K562 (cell line): ENCODE results near the gene BACH1. TPM values are rescaled to one million over a fixed set of nuclear protein-coding genes. Genes with fewer than 3 reads are reported as not detected.

ENCODE experiments used
- ATAC-seq: fragments of 200-7000 bp; cut with Tn5 transposase; 3 replicates; pipeline ENCODE4 v1.9.1; 2020; ENCODE audit warnings: moderate library complexity
- BruUV-seq: library from RNA; stranded (reverse); fragments of 400-500 nt; replicated peaks from 2 replicates; lab custom pipeline; 2021; lab: Mats Ljungman, UMichigan
- CTCF ChIA-PET: fragments of 300-600 bp; formaldehyde crosslinking; extraction: SDS; loops from one replicate; lab custom pipeline; 2021; ENCODE audit warnings: low intra/inter-chr PET ratio; lab: Yijun Ruan, JAX
- POLR2A ChIA-PET: fragments of 300-600, 350-650 bp; sonication (Branson Sonifier 250); formaldehyde crosslinking; extraction: SDS; loops from one replicate; lab custom pipeline; 2021; ENCODE audit warnings: antibody characterized with exemption, inconsistent platforms; lab: Yijun Ruan, JAX
- DNase-seq, 4 experiments: peaks; one replicate each; pipeline versions ENCODE4 v3.0.0 to v3.0.0-alpha.2; 2011 to 2018; ENCODE audit warnings: low spot score in 3 of 4, mixed read lengths in 3 of 4; ENCODE audit errors: extremely low read depth in 1 of 4
- FAIRE-seq: peaks from 2 replicates; lab custom pipeline; 2011; peaks lifted over from hg19 to GRCh38; lab: Jason Lieb, UNC
- H2AFZ ChIP-seq: 2 replicates; pipeline ENCODE4 v1.6.0; 2011; ENCODE audit warnings: low read depth, low read length, control low read depth, inconsistent platforms
- H3K27ac ChIP-seq: fragments of 200-600 bp; 3 replicates; pipeline ENCODE4 v1.8.0; 2011; ENCODE audit warnings: low read depth, mild to moderate bottlenecking, control low read depth, inconsistent platforms, low read length, moderate library complexity, mixed read lengths; ENCODE audit errors: extremely low read depth
- H3K27me3 ChIP-seq, 2 experiments: fragments of 300-600 bp in 1 of 2; 2 replicates in 1 of 2; 3 replicates in 1 of 2; pipeline versions ENCODE4 v1.6.0 to v1.8.0; 2011; ENCODE audit warnings: inconsistent platforms in 2 of 2, low read length in 2 of 2, mild to moderate bottlenecking in 1 of 2, mixed read lengths in 1 of 2, moderate library complexity in 1 of 2; ENCODE audit not compliant: control insufficient read depth in 2 of 2, insufficient read depth in 2 of 2
- H3K36me3 ChIP-seq: fragments of 300-600 bp; 3 replicates; pipeline ENCODE4 v1.8.0; 2011; ENCODE audit warnings: mild to moderate bottlenecking, low read length, inconsistent platforms; ENCODE audit not compliant: control insufficient read depth, insufficient read depth
- H3K4me1 ChIP-seq, 2 experiments: fragments of 200-600 bp in 1 of 2; replicated peaks in 1 of 2; 2 replicates in 1 of 2; 3 replicates in 1 of 2; pipeline versions ENCODE4 v1.5.1 to v1.8.0; 2011; ENCODE audit warnings: inconsistent platforms in 2 of 2, low read length in 2 of 2, mild to moderate bottlenecking in 1 of 2, mixed read lengths in 1 of 2, moderate library complexity in 1 of 2; ENCODE audit not compliant: control insufficient read depth in 2 of 2, insufficient read depth in 2 of 2
- H3K4me2 ChIP-seq: 2 replicates; pipeline ENCODE4 v1.6.1; 2011; ENCODE audit warnings: low read length, control low read depth, inconsistent platforms, mixed read lengths; ENCODE audit not compliant: insufficient read depth
- H3K4me3 ChIP-seq: fragments of 200-600 bp; sonication (generic), shearing (Covaris generic); 2 replicates; pipeline ENCODE4 v1.5.1; 2016; ENCODE audit warnings: control low read depth, inconsistent platforms
- H3K79me2 ChIP-seq: fragments of 200-600 bp; 3 replicates; pipeline ENCODE4 v1.8.0; 2011; ENCODE audit warnings: low read length, inconsistent platforms; ENCODE audit not compliant: control insufficient read depth, insufficient read depth
- H3K9ac ChIP-seq, 2 experiments: 2 replicates each; pipeline versions ENCODE4 v1.6.0 to v1.6.1; 2011; ENCODE audit warnings: low read depth in 2 of 2, low read length in 2 of 2, control low read depth in 1 of 2, inconsistent platforms in 1 of 2, mild to moderate bottlenecking in 1 of 2, mixed read lengths in 1 of 2; ENCODE audit not compliant: insufficient read depth in 1 of 2
- H3K9me1 ChIP-seq: one replicate; pipeline ENCODE4 v1.6.0; 2011; ENCODE audit warnings: inconsistent platforms, mild to moderate bottlenecking, low read length, moderate library complexity; ENCODE audit not compliant: control insufficient read depth, insufficient read depth
- H3K9me3 ChIP-seq: replicated peaks from 2 replicates; pipeline ENCODE4 v1.5.1; 2011; ENCODE audit warnings: low read depth, low read length, inconsistent platforms; ENCODE audit not compliant: control insufficient read depth, insufficient read depth
- H4K20me1 ChIP-seq: replicated peaks from 2 replicates; pipeline ENCODE4 v1.6.1; 2011; ENCODE audit warnings: low read length, inconsistent platforms, mixed read lengths; ENCODE audit not compliant: control insufficient read depth, insufficient read depth
- in situ Hi-C: fragments of 300-500 bp; cut with MboI; formaldehyde crosslinking; loops from 4 replicates; pipeline ENCODE4 v1.15.0; 2018; ENCODE audit warnings: inconsistent platforms, mixed read lengths
- intact Hi-C: fragments of 100-400 bp; cut with micrococcal nuclease; formaldehyde crosslinking; loops from 2 replicates; pipeline ENCODE4 v1.14.2; 2022
- polyA plus RNA-seq, 8 experiments: library from polyadenylated mRNA; depleted of rRNA in 4 of 8; stranded (reverse) in 5 of 8; unstranded in 3 of 8; fragments of >200 nt; fragmentation: Nextera tagmentation in 2 of 8; fragmentation: Illumina TruSeq in 1 of 8; extraction: Ambion mirVana in 2 of 8; extraction: Trizol in 1 of 8; gene quantifications; 2 replicates each; pipeline versions ENCODE4 v1.2.1 to v1.2.3, GENCODE V29; 2011 to 2014; ENCODE audit warnings: inconsistent platforms in 1 of 8, missing spikeins in 1 of 8
- total RNA-seq, 7 experiments: library from RNA; depleted of rRNA in 6 of 7; stranded (reverse); fragments of >200 nt in 6 of 7; fragmentation: Illumina TruSeq in 2 of 7; extraction: Trizol in 2 of 7; gene quantifications; 2 replicates each; pipeline versions ENCODE4 v1.2.1 to v1.2.3, GENCODE V29; 2011 to 2021; ENCODE audit warnings: low replicate concordance in 1 of 7
- TF ChIP-seq, protein P1 (sequence below): sonication (generic); formaldehyde crosslinking; IDR thresholded peaks from 2 replicates; pipeline ENCODE4 v1.8.1; 2023; ENCODE audit warnings: missing genetic modification reagents, mild to moderate bottlenecking, borderline replicate concordance

BACH1 gene
- total and polyA plus RNA-seq, 9 of the 15 experiments (the other 6 are each of a cell fraction or from before 2014, with no cell fraction given), result 10.6 to 58.5 (median 28.6) TPM

DNA sequence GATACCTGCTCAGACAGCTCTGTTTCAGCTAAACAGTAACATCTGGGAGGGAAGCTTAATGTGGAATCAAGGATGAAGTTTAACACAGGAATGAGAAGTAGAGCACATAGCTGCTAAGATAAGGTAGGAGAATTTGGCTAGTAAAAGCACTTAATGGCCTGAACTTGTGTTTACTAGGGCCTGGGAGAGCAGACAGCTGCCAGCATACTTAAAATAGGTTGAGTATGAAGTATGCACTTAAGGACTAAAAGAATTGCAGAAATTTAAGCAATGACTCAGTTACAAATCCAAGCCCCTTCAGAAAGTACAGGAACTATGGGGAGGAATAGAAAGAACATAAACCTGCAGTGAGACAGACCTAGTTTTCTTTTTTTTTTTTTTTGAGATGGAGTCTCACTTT lies 53.0 kb downstream of the BACH1 start:
- POLR2A ChIA-PET, result interaction anchor here (1.3 to 1.6 kb wide), 2 partner anchors 21 to 120 kb away, joined by 3 read pairs; no protein-coding TSS in a partner anchor
- ATAC-seq, result no peak
- no peak for DNase-seq
- peaks cover 4% of the 10 kb centered on the region; the same call in 1 of the 2 replicates for H4K20me1 ChIP-seq
- no peak overlapping the region for H3K4me3 ChIP-seq
- TF ChIP-seq, protein P1, sequence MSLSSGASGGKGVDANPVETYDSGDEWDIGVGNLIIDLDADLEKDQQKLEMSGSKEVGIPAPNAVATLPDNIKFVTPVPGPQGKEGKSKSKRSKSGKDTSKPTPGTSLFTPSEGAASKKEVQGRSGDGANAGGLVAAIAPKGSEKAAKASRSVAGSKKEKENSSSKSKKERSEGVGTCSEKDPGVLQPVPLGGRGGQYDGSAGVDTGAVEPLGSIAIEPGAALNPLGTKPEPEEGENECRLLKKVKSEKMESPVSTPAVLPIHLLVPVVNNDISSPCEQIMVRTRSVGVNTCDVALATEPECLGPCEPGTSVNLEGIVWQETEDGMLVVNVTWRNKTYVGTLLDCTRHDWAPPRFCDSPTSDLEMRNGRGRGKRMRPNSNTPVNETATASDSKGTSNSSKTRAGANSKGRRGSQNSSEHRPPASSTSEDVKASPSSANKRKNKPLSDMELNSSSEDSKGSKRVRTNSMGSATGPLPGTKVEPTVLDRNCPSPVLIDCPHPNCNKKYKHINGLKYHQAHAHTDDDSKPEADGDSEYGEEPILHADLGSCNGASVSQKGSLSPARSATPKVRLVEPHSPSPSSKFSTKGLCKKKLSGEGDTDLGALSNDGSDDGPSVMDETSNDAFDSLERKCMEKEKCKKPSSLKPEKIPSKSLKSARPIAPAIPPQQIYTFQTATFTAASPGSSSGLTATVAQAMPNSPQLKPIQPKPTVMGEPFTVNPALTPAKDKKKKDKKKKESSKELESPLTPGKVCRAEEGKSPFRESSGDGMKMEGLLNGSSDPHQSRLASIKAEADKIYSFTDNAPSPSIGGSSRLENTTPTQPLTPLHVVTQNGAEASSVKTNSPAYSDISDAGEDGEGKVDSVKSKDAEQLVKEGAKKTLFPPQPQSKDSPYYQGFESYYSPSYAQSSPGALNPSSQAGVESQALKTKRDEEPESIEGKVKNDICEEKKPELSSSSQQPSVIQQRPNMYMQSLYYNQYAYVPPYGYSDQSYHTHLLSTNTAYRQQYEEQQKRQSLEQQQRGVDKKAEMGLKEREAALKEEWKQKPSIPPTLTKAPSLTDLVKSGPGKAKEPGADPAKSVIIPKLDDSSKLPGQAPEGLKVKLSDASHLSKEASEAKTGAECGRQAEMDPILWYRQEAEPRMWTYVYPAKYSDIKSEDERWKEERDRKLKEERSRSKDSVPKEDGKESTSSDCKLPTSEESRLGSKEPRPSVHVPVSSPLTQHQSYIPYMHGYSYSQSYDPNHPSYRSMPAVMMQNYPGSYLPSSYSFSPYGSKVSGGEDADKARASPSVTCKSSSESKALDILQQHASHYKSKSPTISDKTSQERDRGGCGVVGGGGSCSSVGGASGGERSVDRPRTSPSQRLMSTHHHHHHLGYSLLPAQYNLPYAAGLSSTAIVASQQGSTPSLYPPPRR (CRISPR knock-in tag), result no peak
- TF ChIP-seq, all 486 proteins: peak for 0
- no peak overlapping the region for H3K4me2 ChIP-seq
- CTCF ChIA-PET, result no interaction called here
- no peak for FAIRE-seq
- H3K9ac ChIP-seq, result no peak overlapping the region
- H3K9me1 ChIP-seq, result no peaks in the 10 kb centered on the region
- BruUV-seq, result no TSS peak
- peaks cover 18% of the 10 kb centered on the region for H3K36me3 ChIP-seq
- H3K27me3 ChIP-seq, result no peaks in the 10 kb centered on the region
- H2AFZ ChIP-seq, result no peak overlapping the region
- intact Hi-C loops, result no loop called here
- peaks cover 12% of the 10 kb centered on the region; the same call in 1 of the 2 replicates for H3K9me3 ChIP-seq
- peaks cover 4 to 14% of the 10 kb centered on the region in 2 experiments; a peak in 3 of 5 replicates for H3K4me1 ChIP-seq
- in situ Hi-C loops, result no loop called here
- H3K27ac ChIP-seq, result no peak overlapping the region
- H3K79me2 ChIP-seq, result no peaks in the 10 kb centered on the region; the same call in 1 of the 3 replicates
